ENCODE results near the gene SLC9B1.
A peak's percentile ranks its signal among the peaks of the same experiment; 100 is the strongest.
"Not testable (repeated sequence)": the region's sequence is repeated elsewhere in the genome, so short reads cannot be mapped to it uniquely, and the experiment has no call there.

The SLC9B1 gene

GRCh38 chr4:103010804-103011203, 8.7 kb downstream of the SLC9B1 start:
- H3K27me3 ChIP-seq (ENCODE audit: insufficient read depth, insufficient read length), result no peaks in the 10 kb centered on the region
- no peaks in the 10 kb centered on the region for H3K9me3 ChIP-seq (ENCODE audit: insufficient read depth, low read length)
- TF ChIP-seq YY1 (IDR thresholded peaks at IDR 0.05; ENCODE audit: insufficient read depth, insufficient read length), result no peak
- TF ChIP-seq SUZ12 (IDR thresholded peaks at IDR 0.05; ENCODE audit: extremely low read depth, insufficient read depth, insufficient read length), result no peak
- TF ChIP-seq ZNF274 (IDR thresholded peaks at IDR 0.05; ENCODE audit: low read depth, low read length), result no peak
- no peak overlapping the region for H3K9ac ChIP-seq (ENCODE audit: insufficient read length, low read depth)
- H3K36me3 ChIP-seq (ENCODE audit: insufficient read depth, insufficient read length, low read length), result no peaks in the 10 kb centered on the region
- DNase-seq (ENCODE audit: low read depth, low spot score), result no peak
- no peak overlapping the region for H3K4me3 ChIP-seq (ENCODE audit: insufficient read length, low read depth)
- H3K4me1 ChIP-seq (ENCODE audit: insufficient read depth, insufficient read length), result no peaks in the 10 kb centered on the region

GRCh38 chr4:103008875-103009729, 10.4 kb downstream of the SLC9B1 start:
- no peak overlapping the region for H3K4me3 ChIP-seq (ENCODE audit: insufficient read length, low read depth)
- no peaks in the 10 kb centered on the region for H3K4me1 ChIP-seq (ENCODE audit: insufficient read depth, insufficient read length)
- H3K27me3 ChIP-seq (ENCODE audit: insufficient read depth, insufficient read length), result no peaks in the 10 kb centered on the region
- H3K9ac ChIP-seq (ENCODE audit: insufficient read length, low read depth), result no peak overlapping the region
- no peaks in the 10 kb centered on the region for H3K36me3 ChIP-seq (ENCODE audit: insufficient read depth, insufficient read length, low read length)
- TF ChIP-seq YY1 (IDR thresholded peaks at IDR 0.05; ENCODE audit: insufficient read depth, insufficient read length), result no peak
- TF ChIP-seq ZNF274 (IDR thresholded peaks at IDR 0.05; ENCODE audit: low read depth, low read length), result no peak
- TF ChIP-seq SUZ12 (IDR thresholded peaks at IDR 0.05; ENCODE audit: extremely low read depth, insufficient read depth, insufficient read length), result no peak
- DNase-seq (ENCODE audit: low read depth, low spot score), result peak; percentile 42
- no peaks in the 10 kb centered on the region for H3K9me3 ChIP-seq (ENCODE audit: insufficient read depth, low read length)

- no peak for TF ChIP-seq ZNF274 (IDR thresholded peaks at IDR 0.05; ENCODE audit: low read depth, low read length)
- no peak for TF ChIP-seq YY1 (IDR thresholded peaks at IDR 0.05; ENCODE audit: insufficient read depth, insufficient read length)
- TF ChIP-seq SUZ12 (IDR thresholded peaks at IDR 0.05; ENCODE audit: extremely low read depth, insufficient read depth, insufficient read length), result no peak
- H3K36me3 ChIP-seq (ENCODE audit: insufficient read depth, insufficient read length, low read length), result no peaks in the 10 kb centered on the region
- no peak overlapping the region for H3K4me3 ChIP-seq (ENCODE audit: insufficient read length, low read depth)
- DNase-seq (ENCODE audit: low read depth, low spot score), result no peak
- H3K27me3 ChIP-seq (ENCODE audit: insufficient read depth, insufficient read length), result no peaks in the 10 kb centered on the region
- H3K9ac ChIP-seq (ENCODE audit: insufficient read length, low read depth), result no peak overlapping the region
- H3K9me3 ChIP-seq (ENCODE audit: insufficient read depth, low read length), result no peaks in the 10 kb centered on the region; the same call in 1 of the 2 replicates
- no peaks in the 10 kb centered on the region for H3K4me1 ChIP-seq (ENCODE audit: insufficient read depth, insufficient read length)
These were observed 17.0 kb downstream of the SLC9B1 start for GRCh38 chr4:103002551-103002950.

GRCh38 chr4:102994803-102995202, 24.7 kb downstream of the SLC9B1 start:
- H3K9me3 ChIP-seq (ENCODE audit: insufficient read depth, low read length), result peaks cover 17% of the 10 kb centered on the region
- H3K27me3 ChIP-seq (ENCODE audit: insufficient read depth, insufficient read length), result no peaks in the 10 kb centered on the region
- no peak for DNase-seq (ENCODE audit: low read depth, low spot score)
- H3K9ac ChIP-seq (ENCODE audit: insufficient read length, low read depth), result no peak overlapping the region
- no peaks in the 10 kb centered on the region for H3K4me1 ChIP-seq (ENCODE audit: insufficient read depth, insufficient read length)
- no peaks in the 10 kb centered on the region for H3K36me3 ChIP-seq (ENCODE audit: insufficient read depth, insufficient read length, low read length)
- no peak for TF ChIP-seq SUZ12 (IDR thresholded peaks at IDR 0.05; ENCODE audit: extremely low read depth, insufficient read depth, insufficient read length)
- no peak overlapping the region for H3K4me3 ChIP-seq (ENCODE audit: insufficient read length, low read depth)

GRCh38 chr4:102993985-102994384, 25.5 kb downstream of the SLC9B1 start:
- H3K9me3 ChIP-seq (ENCODE audit: insufficient read depth, low read length), result peaks cover 17% of the 10 kb centered on the region
- DNase-seq (ENCODE audit: low read depth, low spot score), result peak; percentile 1
- not testable (repeated sequence) for H3K4me1 ChIP-seq (ENCODE audit: insufficient read depth, insufficient read length); H3K4me3 ChIP-seq (ENCODE audit: insufficient read length, low read depth); H3K27me3 ChIP-seq (ENCODE audit: insufficient read depth, insufficient read length); H3K9ac ChIP-seq (ENCODE audit: insufficient read length, low read depth); H3K36me3 ChIP-seq (ENCODE audit: insufficient read depth, insufficient read length, low read length)

- TF ChIP-seq YY1 (IDR thresholded peaks at IDR 0.05; ENCODE audit: insufficient read depth, insufficient read length) (no peak), SUZ12 (IDR thresholded peaks at IDR 0.05; ENCODE audit: extremely low read depth, insufficient read depth, insufficient read length) (no peak), ZNF274 (IDR thresholded peaks at IDR 0.05; ENCODE audit: low read depth, low read length) (no peak)
These were observed 31.0 kb downstream of the SLC9B1 start for GRCh38 chr4:102988429-102989020.

GRCh38 chr4:102981005-102981404, 38.5 kb downstream of the SLC9B1 start:
- Histone ChIP-seq H3K27me3 (ENCODE audit: insufficient read depth, insufficient read length) (no peaks in the 10 kb centered on the region), H3K9ac (ENCODE audit: insufficient read length, low read depth) (no peak overlapping the region), H3K9me3 (ENCODE audit: insufficient read depth, low read length) (no peaks in the 10 kb centered on the region), H3K36me3 (ENCODE audit: insufficient read depth, insufficient read length, low read length) (no peaks in the 10 kb centered on the region), H3K4me3 (ENCODE audit: insufficient read length, low read depth) (no peak overlapping the region), H3K4me1 (ENCODE audit: insufficient read depth, insufficient read length) (no peaks in the 10 kb centered on the region)
- no peak for DNase-seq (ENCODE audit: low read depth, low spot score)
- TF ChIP-seq SUZ12 (IDR thresholded peaks at IDR 0.05; ENCODE audit: extremely low read depth, insufficient read depth, insufficient read length) (no peak), ZNF274 (IDR thresholded peaks at IDR 0.05; ENCODE audit: low read depth, low read length) (no peak), YY1 (IDR thresholded peaks at IDR 0.05; ENCODE audit: insufficient read depth, insufficient read length) (no peak)

More at GRCh38 chr4:102988429-102989020, 31.0 kb downstream of the SLC9B1 start:
- no peaks in the 10 kb centered on the region for H3K36me3 ChIP-seq (ENCODE audit: insufficient read depth, insufficient read length, low read length)
- no peaks in the 10 kb centered on the region for H3K27me3 ChIP-seq (ENCODE audit: insufficient read depth, insufficient read length)
- no peak for DNase-seq (ENCODE audit: low read depth, low spot score)
- H3K4me3 ChIP-seq (ENCODE audit: insufficient read length, low read depth), result no peak overlapping the region
- no peak overlapping the region for H3K9ac ChIP-seq (ENCODE audit: insufficient read length, low read depth)
- H3K4me1 ChIP-seq (ENCODE audit: insufficient read depth, insufficient read length), result no peaks in the 10 kb centered on the region
- peaks cover 13% of the 10 kb centered on the region for H3K9me3 ChIP-seq (ENCODE audit: insufficient read depth, low read length)

- not testable (repeated sequence) for H3K4me1 ChIP-seq (ENCODE audit: insufficient read depth, insufficient read length); H3K27me3 ChIP-seq (ENCODE audit: insufficient read depth, insufficient read length); H3K9me3 ChIP-seq (ENCODE audit: insufficient read depth, low read length); H3K9ac ChIP-seq (ENCODE audit: insufficient read length, low read depth); H3K36me3 ChIP-seq (ENCODE audit: insufficient read depth, insufficient read length, low read length); H3K4me3 ChIP-seq (ENCODE audit: insufficient read length, low read depth); DNase-seq (ENCODE audit: low read depth, low spot score)
These were observed 57.7 kb downstream of the SLC9B1 start for GRCh38 chr4:102961813-102962212.
